DMS 273 treated with DMSO at 0.1 percent for 48 hours (cell line): ENCODE data around the gene NHSL1.
"Not testable (repeated sequence)": the region's sequence is repeated elsewhere in the genome, so short reads cannot be mapped to it uniquely, and the experiment has no call there.

Source experiments
- DNase-seq: peaks from one replicate; lab custom pipeline; 2025; lab: John Stamatoyannopoulos, UW

NHSL1 gene

DNA sequence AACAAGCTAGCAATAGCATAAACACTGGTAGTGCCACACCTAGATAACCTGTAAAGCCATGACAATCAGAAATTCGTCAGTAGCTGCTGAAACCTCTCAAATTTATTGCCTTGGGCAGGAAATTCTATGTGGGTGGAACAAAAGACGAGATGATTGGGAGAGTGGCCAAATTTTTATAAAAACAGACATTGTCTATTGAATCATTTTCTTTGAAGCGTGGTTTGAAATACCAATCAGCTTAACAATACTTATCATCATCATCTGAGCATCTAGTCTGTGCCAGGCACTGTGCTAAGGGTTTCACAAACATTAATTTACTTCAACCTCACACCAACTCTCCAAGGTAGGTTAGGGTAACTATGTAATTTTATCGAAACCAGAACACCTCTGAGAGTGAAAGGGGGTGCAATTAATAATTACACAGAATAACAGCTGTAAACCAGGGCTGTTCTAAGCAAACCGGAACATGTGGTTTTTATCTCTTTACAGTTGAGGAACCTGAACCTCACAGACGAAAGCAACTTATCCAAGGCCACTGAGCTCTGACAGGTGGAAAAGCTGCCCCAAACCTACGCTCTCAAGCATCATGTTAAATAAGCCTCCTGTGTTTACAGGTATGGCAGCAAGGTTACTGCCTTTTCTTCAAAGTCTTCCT lies 43.4 kb downstream of the NHSL1 start:
- no peak for DNase-seq

DNA sequence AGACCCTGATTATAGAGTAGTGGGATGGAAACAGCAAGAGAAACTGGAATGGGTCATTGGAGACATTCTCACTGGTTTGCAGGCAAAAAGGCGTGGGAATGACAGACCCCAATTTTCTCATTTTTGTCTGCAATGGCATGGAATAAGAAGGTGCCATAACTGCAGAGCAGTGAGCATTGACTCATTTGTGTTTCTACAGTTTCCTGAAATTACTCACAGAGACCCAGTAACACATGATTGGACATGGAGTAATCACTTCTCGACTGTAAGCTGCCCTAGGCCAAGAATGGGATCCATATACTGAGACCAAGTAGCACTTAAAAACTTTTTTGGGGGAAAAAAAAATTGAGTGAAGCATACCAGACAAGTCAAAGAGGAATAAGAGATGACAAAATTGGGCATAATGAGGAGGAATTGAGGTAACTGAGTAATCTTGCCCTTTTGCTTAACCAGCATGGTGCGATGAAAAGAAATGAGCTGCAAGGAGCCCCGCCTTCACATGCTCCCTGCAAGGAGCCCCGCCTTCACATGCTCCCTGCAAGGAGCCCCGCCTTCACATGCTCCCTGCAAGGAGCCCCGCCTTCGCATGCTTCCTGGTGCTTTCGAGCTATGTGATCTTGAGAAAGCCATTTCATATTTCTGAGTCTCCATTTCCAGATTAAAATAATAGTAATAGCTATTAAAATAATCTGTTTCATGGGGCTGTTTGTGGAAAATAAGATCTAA lies 44.1 kb downstream of the NHSL1 start:
- no peak for DNase-seq

DNA sequence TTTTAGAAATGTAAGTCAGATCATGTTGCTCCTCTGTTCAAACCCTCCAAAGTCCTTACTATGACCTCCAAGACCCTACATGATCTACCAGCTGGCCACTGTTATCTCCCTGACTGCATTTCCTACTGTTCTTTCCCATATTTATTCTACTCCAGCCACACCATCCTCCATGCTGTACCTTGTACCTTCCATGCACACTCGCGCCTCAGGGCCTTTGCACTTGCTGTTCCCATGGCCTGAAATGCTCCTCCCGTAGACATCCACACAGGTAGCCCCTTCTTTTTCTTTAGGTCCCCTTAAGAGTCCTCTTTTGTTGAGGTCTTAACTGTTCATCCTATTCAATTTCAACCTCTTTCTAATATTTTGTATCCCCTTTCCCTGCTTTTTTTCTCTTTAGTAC lies 48.3 kb downstream of the NHSL1 start:
- DNase-seq = no peak

DNA sequence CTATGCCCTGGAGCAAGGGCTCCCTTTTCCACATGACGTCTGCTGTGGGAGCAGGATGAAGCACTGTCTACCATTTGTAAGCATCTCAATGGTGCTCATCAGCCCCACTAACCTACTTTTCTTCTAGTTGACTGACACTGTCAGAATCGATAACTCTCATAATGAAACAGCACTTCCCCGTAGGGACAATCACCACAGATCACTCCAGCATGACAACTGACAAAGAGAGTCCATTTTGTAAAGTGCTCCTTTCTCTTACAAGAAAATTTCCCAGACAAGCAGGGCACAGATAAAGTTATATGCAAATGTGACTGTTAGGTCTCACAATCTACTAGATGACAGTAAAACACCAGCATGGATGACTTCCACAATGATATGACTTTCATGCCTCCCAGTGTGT lies 48.8 kb downstream of the NHSL1 start:
- no peak for DNase-seq

DNA sequence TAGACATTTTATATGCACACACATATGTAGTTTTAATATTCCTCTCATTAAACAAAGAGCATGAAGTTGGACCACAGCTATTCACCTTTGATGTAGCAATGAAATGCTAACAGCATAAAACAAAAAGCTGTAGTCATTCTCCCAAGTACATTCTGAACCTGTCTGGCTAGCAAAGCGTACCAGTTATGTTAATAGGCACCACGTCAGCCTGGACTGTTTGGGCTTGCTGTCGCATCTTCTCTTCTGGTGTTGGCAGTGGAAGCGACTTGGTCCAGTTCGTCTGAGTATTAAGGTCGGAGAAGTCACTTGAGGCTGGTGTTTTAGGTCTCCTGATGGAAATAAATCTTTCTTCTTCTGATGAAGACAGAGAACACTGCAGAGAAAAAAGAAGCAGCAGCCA lies 52.5 kb downstream of the NHSL1 start:
- no peak for DNase-seq

DNA sequence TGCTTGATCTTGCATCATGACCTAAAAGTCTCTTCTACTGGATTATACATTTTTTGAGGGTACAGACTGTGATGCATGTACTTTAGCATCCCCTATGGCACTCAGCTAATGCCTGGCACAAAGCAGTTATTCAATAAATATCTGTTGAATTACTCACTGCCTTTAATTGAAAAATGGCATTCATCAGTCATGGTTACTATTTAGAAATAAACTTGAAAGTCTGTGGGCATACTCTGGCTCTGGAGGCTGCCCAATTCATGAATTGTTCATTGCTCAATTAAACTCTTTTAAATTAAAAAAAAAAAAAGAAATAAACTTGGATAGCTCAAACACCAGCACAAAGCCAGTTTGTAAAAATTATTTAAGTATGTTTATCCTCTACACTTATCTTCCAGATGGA lies 55.3 kb downstream of the NHSL1 start:
- DNase-seq = no peak

DNA sequence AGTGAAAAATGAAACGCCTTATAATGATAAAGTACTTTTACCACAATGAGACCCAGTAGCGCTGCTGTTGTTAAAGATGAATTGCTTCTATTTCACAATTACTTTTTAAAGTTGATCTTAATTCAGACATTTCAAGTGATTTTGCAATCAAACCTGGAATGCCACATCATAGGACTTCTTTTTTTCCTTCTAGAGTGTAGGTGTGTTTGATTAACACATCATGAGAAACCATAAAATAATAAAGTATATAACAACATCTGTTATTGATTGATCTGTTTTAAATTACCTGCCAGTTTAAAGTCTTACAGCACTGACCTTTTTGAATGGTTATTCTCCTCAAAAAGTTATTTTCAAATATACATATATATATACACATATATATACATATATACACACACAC lies 56.6 kb downstream of the NHSL1 start:
- DNase-seq = no peak

DNA sequence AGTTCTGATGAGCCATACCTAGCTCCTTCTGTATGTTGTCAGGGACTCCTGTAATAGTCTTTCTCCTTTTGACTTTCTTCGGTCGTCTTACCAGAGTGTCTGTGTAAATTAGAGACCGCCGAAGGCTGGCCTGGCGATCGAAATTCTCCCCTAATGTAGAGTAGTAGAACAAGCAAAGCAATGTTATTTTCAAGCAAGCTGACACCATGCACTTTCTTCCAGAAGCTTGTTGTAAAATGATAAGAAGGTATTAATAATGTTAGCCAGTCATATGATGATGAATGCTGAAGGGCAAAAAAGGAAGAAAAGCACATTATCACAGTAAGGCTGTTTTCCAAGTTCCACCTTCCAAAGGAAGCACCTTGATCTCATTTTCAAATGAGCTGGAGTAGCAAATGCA lies 57.3 kb downstream of the NHSL1 start:
- no peak for DNase-seq

DNA sequence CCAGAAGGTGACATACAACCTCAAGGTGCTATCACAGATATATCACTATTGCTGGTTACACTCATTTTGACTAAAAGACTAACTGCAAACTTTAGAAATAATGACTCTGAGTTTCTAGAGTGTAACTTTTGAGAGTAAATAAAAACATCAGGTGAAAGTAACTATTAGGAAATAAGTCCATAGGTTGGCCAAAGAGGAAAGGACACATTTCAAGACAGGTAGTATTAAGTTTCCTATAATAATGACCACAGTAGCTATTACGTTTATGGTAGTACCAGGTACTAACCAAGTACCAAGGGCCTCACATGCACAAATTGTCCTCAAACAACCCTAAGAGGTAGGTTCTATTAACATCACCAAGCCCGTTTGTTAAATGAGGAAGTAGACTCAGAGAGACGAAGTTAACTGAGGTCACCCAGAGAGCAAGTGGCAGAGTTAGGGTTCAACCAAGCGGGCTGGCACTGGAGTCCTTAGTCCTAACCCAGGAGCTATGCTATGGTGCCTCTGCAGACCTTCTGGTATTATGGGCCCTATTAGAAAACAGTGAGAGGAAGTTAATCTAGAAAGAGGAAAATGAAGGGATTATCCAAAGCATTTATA lies 58.4 kb downstream of the NHSL1 start:
- DNase-seq = no peak

DNA sequence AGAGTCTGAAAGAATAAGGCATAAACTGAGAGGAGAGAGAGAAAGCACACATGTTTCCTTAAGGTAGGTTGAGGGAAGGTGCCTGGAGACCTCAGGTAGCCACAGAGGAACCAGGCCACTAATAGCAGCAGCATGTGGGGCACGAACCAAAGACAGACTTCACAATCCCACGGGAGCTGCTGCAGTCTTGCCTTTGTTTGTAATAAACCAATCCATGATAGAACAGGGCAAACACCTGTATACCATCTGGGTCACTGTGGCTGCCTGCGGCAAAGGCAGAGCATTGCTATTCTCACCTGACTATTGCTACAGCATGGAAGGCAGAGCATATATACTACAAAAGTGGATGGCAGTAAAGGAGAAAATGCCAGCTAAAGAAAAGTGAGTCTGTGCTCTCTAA lies 59.0 kb downstream of the NHSL1 start:
- DNase-seq = no peak

DNA sequence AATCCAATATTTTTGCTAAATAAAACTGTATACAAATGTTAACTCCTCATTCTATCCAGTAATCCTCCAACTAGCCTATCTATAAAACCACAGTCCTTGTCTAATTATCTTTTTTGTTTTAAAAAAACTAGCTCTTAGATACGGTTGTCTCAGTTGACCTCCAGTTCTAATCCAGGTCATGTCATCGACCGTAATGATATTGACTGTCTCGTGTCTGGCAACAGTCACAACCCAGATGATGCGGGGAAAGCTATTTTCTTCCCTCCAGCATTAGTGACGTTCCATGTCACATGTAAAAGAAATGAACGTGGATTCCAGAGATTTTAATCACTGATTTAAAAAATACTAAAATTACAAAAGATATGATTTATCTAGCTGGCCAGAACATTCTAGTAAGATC lies 59.7 kb downstream of the NHSL1 start:
- DNase-seq = no peak

DNA sequence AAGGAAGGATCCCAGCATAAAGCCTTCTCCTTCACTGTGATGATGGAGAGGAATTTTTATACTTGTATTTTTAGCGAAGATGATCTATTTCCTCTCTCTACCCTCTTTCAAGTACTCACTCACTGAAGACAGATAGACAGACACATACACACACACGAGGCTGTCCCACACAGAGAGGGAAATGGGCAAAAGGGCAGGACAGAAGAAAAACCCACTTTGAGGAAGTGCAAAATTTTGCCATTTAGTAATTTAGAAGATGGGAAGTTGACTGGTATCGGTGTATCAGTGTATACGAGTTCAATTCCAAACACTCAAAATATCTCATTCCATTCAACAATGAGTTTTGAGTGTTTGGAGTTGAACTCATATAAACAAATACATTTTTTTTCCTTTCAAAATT lies 64.4 kb downstream of the NHSL1 start:
- no peak for DNase-seq

DNA sequence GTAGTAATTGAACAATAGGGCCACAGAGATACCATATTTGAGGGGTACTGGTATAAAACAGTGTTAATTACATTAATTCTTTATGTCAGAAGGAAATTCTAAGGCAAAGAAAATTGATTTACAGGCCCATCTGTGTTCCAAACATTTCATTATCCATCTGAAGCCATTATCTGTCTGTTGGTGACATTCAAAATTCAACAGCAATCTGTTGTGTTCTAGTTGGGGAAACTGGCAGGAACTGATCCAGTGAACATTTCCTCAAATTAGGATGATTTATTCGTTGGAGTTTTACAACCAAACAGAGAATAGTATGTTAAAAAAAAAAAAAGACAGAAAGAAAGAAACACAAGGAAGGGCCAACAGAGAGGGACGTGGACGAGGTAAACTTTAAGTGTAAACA lies 65.2 kb downstream of the NHSL1 start:
- no peak for DNase-seq

DNA sequence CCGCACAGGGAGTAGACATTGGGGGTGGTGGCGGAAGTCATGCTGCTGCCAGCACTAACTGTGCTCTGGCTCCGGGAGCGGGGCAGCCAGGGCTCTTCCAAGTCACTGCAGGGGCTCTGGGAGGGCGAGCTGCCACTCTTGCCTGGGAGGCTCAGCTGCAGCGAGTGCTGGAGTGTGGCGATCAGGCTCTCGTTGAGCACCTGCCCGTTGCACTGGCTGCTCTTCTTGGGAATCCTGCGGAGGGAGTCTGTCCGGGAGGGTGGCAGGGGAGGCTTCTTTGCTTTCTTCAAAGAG lies 67.3 kb downstream of the NHSL1 start:
- no peak for DNase-seq

DNA sequence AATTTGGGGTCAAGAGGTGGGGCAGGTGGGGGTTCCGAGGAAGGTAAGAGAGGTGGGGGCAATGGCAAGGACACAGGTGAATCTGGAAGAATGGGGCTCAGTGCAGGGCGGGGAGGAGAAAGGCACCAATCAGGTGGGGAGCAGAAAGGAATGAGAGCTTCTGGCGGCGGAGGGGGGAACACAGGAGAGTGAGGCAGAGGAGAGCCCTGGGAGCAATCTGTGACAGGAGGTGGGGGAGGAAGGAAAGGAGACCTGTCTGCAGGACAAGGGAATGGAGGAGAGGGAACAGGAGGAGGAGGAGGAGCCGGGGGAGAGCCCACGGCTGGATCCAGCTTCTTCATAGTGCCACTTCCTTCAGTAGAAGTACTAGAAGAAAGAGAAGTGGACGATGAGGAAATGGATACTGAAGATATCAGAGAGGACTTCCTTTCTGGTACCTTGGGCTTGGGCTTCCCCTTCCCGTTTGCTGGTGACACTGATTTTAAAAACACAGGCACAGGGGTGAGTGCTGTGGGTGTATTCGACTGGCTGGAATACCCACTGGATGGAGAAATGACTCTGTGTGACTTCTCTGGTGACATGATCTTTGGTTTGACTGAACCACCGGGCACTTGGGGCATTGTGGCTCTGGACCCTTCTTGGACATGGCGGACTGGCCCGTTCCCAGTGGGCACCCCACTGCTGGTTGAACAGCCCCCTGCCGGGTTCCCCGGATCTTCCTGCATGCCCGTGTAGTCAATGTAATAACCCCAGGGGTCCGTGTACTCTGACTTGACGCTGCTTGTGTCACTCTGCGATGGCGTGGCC lies 67.8 kb downstream of the NHSL1 start:
- DNase-seq = no peak

DNA sequence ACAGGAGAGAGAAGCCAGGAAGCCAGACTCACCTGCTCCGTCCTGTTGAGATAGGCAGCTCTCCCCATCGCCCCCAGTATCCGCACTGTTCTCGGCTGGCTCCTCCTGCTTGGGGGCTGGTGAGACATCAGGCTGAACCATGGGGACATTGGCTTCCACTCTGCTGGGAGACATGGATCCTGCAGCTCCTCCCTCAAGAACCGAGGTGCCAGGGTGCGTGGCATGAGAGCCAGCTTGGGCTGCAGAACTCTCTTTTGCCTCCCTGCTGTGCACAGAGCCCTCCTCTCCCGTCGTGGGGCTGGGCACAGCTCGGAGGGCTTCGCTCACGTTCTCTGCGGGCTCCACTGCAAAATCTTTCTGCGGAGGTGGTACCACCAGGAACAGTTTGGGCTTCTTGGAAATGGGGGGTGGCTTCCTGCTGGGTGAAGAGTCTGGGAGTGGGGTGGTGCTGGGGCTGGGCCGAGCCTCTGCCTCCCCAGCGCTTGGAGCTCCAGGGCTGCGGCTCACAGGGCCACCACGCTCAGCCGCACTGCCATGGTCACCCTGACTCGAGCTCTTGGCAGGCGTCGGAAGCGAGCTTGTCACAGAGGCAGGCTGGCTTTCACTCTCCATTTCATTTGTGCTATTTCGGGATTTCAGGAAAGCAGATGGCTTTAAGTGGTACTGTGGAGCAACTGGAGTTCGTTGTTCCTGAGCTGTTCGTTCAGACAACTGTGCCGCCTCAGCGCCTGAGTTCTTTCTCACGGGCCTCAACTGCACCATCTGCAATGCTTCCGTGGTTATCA lies 68.7 kb downstream of the NHSL1 start:
- no peak for DNase-seq

DNA sequence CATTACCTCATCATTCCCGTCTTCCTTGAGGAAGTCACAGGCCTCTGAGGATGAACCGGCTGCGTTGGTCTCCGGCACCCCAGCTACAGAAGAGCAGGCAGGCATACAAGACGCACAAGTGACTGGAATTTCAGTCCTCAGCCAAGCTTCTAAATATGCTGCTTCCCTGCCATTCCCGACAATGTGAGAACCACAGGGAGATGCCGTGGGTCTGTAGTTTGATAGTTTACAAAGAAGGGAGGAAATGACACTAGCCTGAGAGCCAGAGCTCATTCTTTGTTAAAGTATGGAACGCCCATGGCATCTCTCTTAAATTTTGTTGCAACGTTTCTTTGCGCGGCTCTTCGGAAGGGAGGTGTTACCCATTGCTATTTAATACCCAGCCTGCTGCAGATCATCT lies 69.5 kb downstream of the NHSL1 start:
- DNase-seq = no peak

DNA sequence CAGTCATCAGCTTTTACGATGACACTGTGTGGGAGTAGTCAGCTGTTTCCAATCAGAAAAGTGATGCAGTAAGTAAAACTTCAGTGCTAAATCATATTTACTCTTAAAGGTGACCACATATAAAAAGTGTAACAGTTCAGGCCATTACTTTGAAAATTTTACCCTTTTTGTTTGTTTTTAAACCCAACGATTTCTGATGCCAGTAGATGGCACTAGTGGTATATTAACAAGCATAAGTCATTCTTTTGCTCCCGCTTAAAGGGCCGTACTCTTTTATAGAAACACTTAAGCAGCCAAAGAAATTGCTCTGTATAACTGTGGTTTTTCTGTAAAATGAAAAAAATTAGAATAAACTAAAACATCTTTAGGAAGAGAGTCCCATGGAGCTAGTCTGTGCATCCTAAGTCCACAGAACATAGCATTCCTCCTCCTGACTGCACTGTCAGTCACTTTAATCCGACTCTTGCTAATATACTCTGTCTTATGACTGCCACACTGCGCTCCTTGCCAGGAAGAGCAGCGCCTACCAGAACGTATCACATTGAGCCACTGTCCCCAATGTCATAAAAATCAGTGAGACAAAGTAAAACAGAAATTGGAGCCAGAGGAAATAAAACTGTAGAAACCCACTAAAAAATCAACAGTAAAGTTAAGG lies 70.2 kb downstream of the NHSL1 start:
- DNase-seq = no peak

DNA sequence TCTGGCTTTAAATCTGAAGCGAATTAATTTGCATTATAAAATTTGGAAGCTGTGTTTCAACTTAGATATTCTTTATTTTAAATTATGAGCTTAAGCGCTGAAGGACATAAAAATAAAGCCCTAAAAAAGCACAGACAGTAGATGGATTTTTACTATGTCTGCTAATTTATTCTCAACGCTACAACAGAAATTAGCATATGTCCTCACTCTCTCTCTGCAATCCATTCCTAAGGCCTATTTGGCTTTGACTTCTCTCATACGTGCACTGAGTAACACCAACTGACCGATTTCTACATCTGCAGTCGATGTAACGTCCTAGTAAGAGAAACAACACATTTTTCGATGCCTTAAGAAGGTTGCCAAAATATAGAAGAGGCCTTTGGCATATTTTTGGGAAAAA lies 71.6 kb downstream of the NHSL1 start:
- no peak for DNase-seq

DNA sequence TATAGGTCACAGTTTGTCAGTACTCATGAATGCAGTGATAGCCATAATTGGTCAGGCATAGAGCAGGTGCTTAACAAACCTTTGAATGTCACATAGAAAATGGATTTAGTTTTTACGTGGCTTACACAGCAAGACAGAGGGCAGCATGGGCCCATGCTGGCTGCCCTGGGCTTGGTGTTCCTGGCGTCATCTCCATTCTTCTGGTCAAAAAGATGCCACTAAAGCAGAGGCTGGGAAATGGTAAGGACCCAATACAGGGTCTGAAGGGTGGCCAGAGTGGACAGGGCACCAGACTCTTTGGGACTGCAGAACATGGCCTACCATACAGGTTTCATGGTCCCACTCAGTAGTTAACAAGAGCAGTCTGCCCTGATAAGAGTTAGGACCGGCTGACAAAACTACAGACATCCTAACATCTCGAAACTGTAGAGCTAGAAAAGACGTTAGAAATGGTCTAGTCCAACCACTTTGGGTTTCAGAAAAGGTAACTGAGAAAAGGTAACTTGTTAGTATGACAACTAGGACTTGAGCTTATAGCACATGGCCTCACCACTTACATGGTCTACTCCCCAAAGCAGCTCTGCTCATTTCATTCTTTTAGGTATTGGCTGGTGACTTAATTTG lies 72.7 kb downstream of the NHSL1 start:
- no peak for DNase-seq

DNA sequence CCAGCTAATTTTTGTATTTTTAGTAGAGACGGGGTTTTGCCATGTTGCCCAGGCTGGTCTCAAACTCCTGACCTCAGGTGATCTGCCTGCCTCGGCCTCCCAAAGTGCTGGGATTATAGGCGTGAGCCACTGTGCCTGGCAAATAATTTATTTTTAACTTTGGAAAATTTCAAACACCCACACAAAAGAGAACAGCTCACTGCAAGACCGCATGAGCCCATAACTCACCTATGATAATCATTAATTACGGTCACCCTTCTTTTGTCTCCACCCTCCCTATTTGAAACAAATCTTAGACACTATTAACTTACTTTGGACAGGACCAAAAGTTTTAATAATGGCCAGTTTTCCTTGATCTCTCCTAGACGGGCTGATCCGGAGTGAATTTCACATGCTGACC lies 74.0 kb downstream of the NHSL1 start:
- DNase-seq = not testable (repeated sequence)
